SK-N-MC (cell line): ENCODE results near the gene SEMA3C.

Experiments used
- EZH2 ChIP-seq: fragments of 200-600 bp; sonication (generic); IDR thresholded peaks from one replicate; pipeline ENCODE4 v1.6.1; 2017; ENCODE audit warnings: antibody characterized with exemption
- FOXP2 ChIP-seq: optimal IDR thresholded peaks from 2 replicates; pipeline ENCODE3; 2011; ENCODE audit warnings: mild to moderate bottlenecking, moderate library complexity; ENCODE audit not compliant: insufficient read depth; ENCODE audit errors: extremely low read length, control extremely low read depth
- POLR2AphosphoS5 ChIP-seq: IDR thresholded peaks from 2 replicates; pipeline ENCODE4 v1.6.1; 2012; ENCODE audit warnings: mild to moderate bottlenecking, low read depth, low read length, borderline replicate concordance

DNA sequence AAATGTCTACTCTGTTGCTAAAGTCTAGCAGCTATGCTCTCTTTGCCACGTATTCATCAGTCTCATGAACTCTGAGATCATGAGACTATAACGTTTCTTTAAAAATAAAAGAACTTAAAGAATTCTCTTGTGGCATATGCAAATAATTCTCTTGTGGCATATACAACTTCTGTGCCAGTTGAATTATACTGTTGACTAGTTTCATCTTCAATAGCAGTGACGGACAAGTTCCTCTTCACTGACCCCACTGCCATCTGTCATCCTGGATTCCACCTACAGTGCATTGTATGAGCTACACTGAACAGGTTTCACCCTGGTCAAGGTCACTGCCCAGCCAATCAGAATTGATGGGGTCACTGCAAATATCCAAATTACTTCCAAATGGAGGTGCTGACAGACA is 192.2 kb downstream of the SEMA3C start:
- TF ChIP-seq EZH2 = no peak
- no peak for TF ChIP-seq POLR2AphosphoS5
- no peak for TF ChIP-seq FOXP2
